Endothelial cell of umbilical vein (primary cell): ENCODE measurements around the gene CBX4.

Experiments used
- CTCF ChIP-seq, 2 donors: IDR thresholded peaks; 1 replicate in 1 of 2; 2 replicates in 1 of 2; pipeline ENCODE4 v1.5.1; 2011; ENCODE audit warnings: low read length in 2 of 2, mild to moderate bottlenecking in 2 of 2, moderate library complexity in 2 of 2, control low read depth in 1 of 2, inconsistent platforms in 1 of 2, low read depth in 1 of 2; ENCODE audit not compliant: insufficient read depth in 1 of 2; ENCODE audit errors: extremely low read depth in 1 of 2
- EZH2 ChIP-seq: IDR thresholded peaks from 2 replicates; pipeline ENCODE4 v1.6.1; 2012; ENCODE audit warnings: borderline replicate concordance, low read depth, mild to moderate bottlenecking, moderate library complexity, low read length, inconsistent platforms; ENCODE audit not compliant: severe bottlenecking
- JUN ChIP-seq: IDR thresholded peaks from 2 replicates; pipeline ENCODE4 v1.6.1; 2011; ENCODE audit warnings: borderline replicate concordance, low read depth; ENCODE audit not compliant: insufficient read length, insufficient read depth
- MAX ChIP-seq: IDR thresholded peaks from 2 replicates; pipeline ENCODE4 v1.6.1; 2011; ENCODE audit not compliant: insufficient read depth, insufficient read length
- MYC ChIP-seq: IDR thresholded peaks from one replicate; pipeline ENCODE4 v1.6.1; 2011; ENCODE audit warnings: mild to moderate bottlenecking, low read depth, low read length
- POLR2A ChIP-seq: IDR thresholded peaks from 2 replicates; pipeline ENCODE4 v1.6.1; 2012; ENCODE audit warnings: low read depth, mild to moderate bottlenecking, control low read depth, low read length

- TF ChIP-seq CTCF (IDR thresholded peaks at IDR 0.05; ENCODE audit: extremely low read depth in 1 of 2, insufficient read depth in 1 of 2, low read depth in 1 of 2, low read length in 2 of 2) (no peak), JUN (no peak), MYC (no peak), MAX (no peak), POLR2A (no peak), EZH2 (no peak)
These were observed 24.9 kb downstream of the CBX4 start for GRCh38 chr17:79814127-79814973.
